K562 (cell line): ENCODE measurements around the gene HSF2BP. TPM values are rescaled to one million over a fixed set of nuclear protein-coding genes. Genes with fewer than 3 reads are reported as not detected.
A peak's percentile ranks its signal among the peaks of the same experiment; 100 is the strongest.

Experiments used
- ATAC-seq: fragments of 200-7000 bp; cut with Tn5 transposase; 3 replicates; pipeline ENCODE4 v1.9.1; 2020; ENCODE audit warnings: moderate library complexity
- BruUV-seq: library from RNA; stranded (reverse); fragments of 400-500 nt; replicated peaks from 2 replicates; lab custom pipeline; 2021; lab: Mats Ljungman, UMichigan
- CTCF ChIA-PET: fragments of 300-600 bp; formaldehyde crosslinking; extraction: SDS; loops from one replicate; lab custom pipeline; 2021; ENCODE audit warnings: low intra/inter-chr PET ratio; lab: Yijun Ruan, JAX
- POLR2A ChIA-PET: fragments of 300-600, 350-650 bp; sonication (Branson Sonifier 250); formaldehyde crosslinking; extraction: SDS; loops from one replicate; lab custom pipeline; 2021; ENCODE audit warnings: antibody characterized with exemption, inconsistent platforms; lab: Yijun Ruan, JAX
- DNase-seq, 4 experiments: peaks; one replicate each; pipeline versions ENCODE4 v3.0.0 to v3.0.0-alpha.2; 2011 to 2018; ENCODE audit warnings: low spot score in 3 of 4, mixed read lengths in 3 of 4; ENCODE audit errors: extremely low read depth in 1 of 4
- FAIRE-seq: peaks from 2 replicates; lab custom pipeline; 2011; peaks lifted over from hg19 to GRCh38; lab: Jason Lieb, UNC
- H2AFZ ChIP-seq: 2 replicates; pipeline ENCODE4 v1.6.0; 2011; ENCODE audit warnings: low read depth, low read length, control low read depth, inconsistent platforms
- H3K27ac ChIP-seq: fragments of 200-600 bp; 3 replicates; pipeline ENCODE4 v1.8.0; 2011; ENCODE audit warnings: low read depth, mild to moderate bottlenecking, control low read depth, inconsistent platforms, low read length, moderate library complexity, mixed read lengths; ENCODE audit errors: extremely low read depth
- H3K27me3 ChIP-seq, 2 experiments: fragments of 300-600 bp in 1 of 2; 2 replicates in 1 of 2; 3 replicates in 1 of 2; pipeline versions ENCODE4 v1.6.0 to v1.8.0; 2011; ENCODE audit warnings: inconsistent platforms in 2 of 2, low read length in 2 of 2, mild to moderate bottlenecking in 1 of 2, mixed read lengths in 1 of 2, moderate library complexity in 1 of 2; ENCODE audit not compliant: control insufficient read depth in 2 of 2, insufficient read depth in 2 of 2
- H3K36me3 ChIP-seq: fragments of 300-600 bp; 3 replicates; pipeline ENCODE4 v1.8.0; 2011; ENCODE audit warnings: mild to moderate bottlenecking, low read length, inconsistent platforms; ENCODE audit not compliant: control insufficient read depth, insufficient read depth
- H3K4me1 ChIP-seq, 2 experiments: fragments of 200-600 bp in 1 of 2; replicated peaks in 1 of 2; 2 replicates in 1 of 2; 3 replicates in 1 of 2; pipeline versions ENCODE4 v1.5.1 to v1.8.0; 2011; ENCODE audit warnings: inconsistent platforms in 2 of 2, low read length in 2 of 2, mild to moderate bottlenecking in 1 of 2, mixed read lengths in 1 of 2, moderate library complexity in 1 of 2; ENCODE audit not compliant: control insufficient read depth in 2 of 2, insufficient read depth in 2 of 2
- H3K4me2 ChIP-seq: 2 replicates; pipeline ENCODE4 v1.6.1; 2011; ENCODE audit warnings: low read length, control low read depth, inconsistent platforms, mixed read lengths; ENCODE audit not compliant: insufficient read depth
- H3K4me3 ChIP-seq: fragments of 200-600 bp; sonication (generic), shearing (Covaris generic); 2 replicates; pipeline ENCODE4 v1.5.1; 2016; ENCODE audit warnings: control low read depth, inconsistent platforms
- H3K79me2 ChIP-seq: fragments of 200-600 bp; 3 replicates; pipeline ENCODE4 v1.8.0; 2011; ENCODE audit warnings: low read length, inconsistent platforms; ENCODE audit not compliant: control insufficient read depth, insufficient read depth
- H3K9ac ChIP-seq, 2 experiments: 2 replicates each; pipeline versions ENCODE4 v1.6.0 to v1.6.1; 2011; ENCODE audit warnings: low read depth in 2 of 2, low read length in 2 of 2, control low read depth in 1 of 2, inconsistent platforms in 1 of 2, mild to moderate bottlenecking in 1 of 2, mixed read lengths in 1 of 2; ENCODE audit not compliant: insufficient read depth in 1 of 2
- H3K9me1 ChIP-seq: one replicate; pipeline ENCODE4 v1.6.0; 2011; ENCODE audit warnings: inconsistent platforms, mild to moderate bottlenecking, low read length, moderate library complexity; ENCODE audit not compliant: control insufficient read depth, insufficient read depth
- H3K9me3 ChIP-seq: replicated peaks from 2 replicates; pipeline ENCODE4 v1.5.1; 2011; ENCODE audit warnings: low read depth, low read length, inconsistent platforms; ENCODE audit not compliant: control insufficient read depth, insufficient read depth
- H4K20me1 ChIP-seq: replicated peaks from 2 replicates; pipeline ENCODE4 v1.6.1; 2011; ENCODE audit warnings: low read length, inconsistent platforms, mixed read lengths; ENCODE audit not compliant: control insufficient read depth, insufficient read depth
- FOXK2 ChIP-seq, 2 experiments: fragments of 450-650 bp; IDR thresholded peaks in 1 of 2; conservative IDR thresholded peaks in 1 of 2; 2 replicates each; pipeline ENCODE4 v1.6.1; 2016; ENCODE audit warnings: low read depth in 2 of 2, mild to moderate bottlenecking in 1 of 2
- POLR2G ChIP-seq: fragments of 200-400 bp; formaldehyde crosslinking; IDR thresholded peaks from 2 replicates; pipeline ENCODE4 v1.6.1; 2017; ENCODE audit warnings: low read depth, mild to moderate bottlenecking, antibody characterized with exemption, low read length, moderate library complexity
- PURB ChIP-seq: sonication (generic); formaldehyde crosslinking; IDR thresholded peaks from 2 replicates; pipeline ENCODE4 v1.9.0; 2021; ENCODE audit warnings: low read depth, mild to moderate bottlenecking, missing genetic modification reagents
- RBM14 ChIP-seq: fragments of 200-400 bp; formaldehyde crosslinking; IDR thresholded peaks from 2 replicates; pipeline ENCODE4 v1.6.1; 2018; ENCODE audit warnings: low read depth, mild to moderate bottlenecking, low read length, moderate library complexity, borderline replicate concordance; ENCODE audit not compliant: insufficient read depth
- RREB1 ChIP-seq: fragments of 250-450 bp; sonication (Bioruptor Pico); IDR thresholded peaks from 2 replicates; pipeline ENCODE4 v1.4.0; 2020
- SMARCA4 ChIP-seq: fragments of 450-650 bp; IDR thresholded peaks from 2 replicates; pipeline ENCODE4 v1.6.1; 2016
- ZC3H8 ChIP-seq: fragments of 450-650 bp; IDR thresholded peaks from 2 replicates; pipeline ENCODE4 v1.6.1; 2017
- ZNF140 ChIP-seq: fragments of 250-450 bp; sonication (Bioruptor Pico); IDR thresholded peaks from 2 replicates; pipeline ENCODE4 v1.8.0; 2021; ENCODE audit warnings: moderate library complexity, mild to moderate bottlenecking, inconsistent platforms
- WGBS: fragments of 100-300 bp; shearing (Covaris generic); methylation state at CpG from one replicate; pipeline ENCODE4 v1.1.6; 2016; ENCODE audit warnings: low coverage, mixed read lengths; ENCODE audit not compliant: insufficient coverage; ENCODE audit errors: missing lambda C conversion rate; 5-methylcytosine and 5-hydroxymethylcytosine counted together
- in situ Hi-C: fragments of 300-500 bp; cut with MboI; formaldehyde crosslinking; loops from 4 replicates; pipeline ENCODE4 v1.15.0; 2018; ENCODE audit warnings: inconsistent platforms, mixed read lengths
- intact Hi-C: fragments of 100-400 bp; cut with micrococcal nuclease; formaldehyde crosslinking; loops from 2 replicates; pipeline ENCODE4 v1.14.2; 2022
- polyA plus RNA-seq, 8 experiments: library from polyadenylated mRNA; depleted of rRNA in 4 of 8; stranded (reverse) in 5 of 8; unstranded in 3 of 8; fragments of >200 nt; fragmentation: Nextera tagmentation in 2 of 8; fragmentation: Illumina TruSeq in 1 of 8; extraction: Ambion mirVana in 2 of 8; extraction: Trizol in 1 of 8; gene quantifications; 2 replicates each; pipeline versions ENCODE4 v1.2.1 to v1.2.3, GENCODE V29; 2011 to 2014; ENCODE audit warnings: inconsistent platforms in 1 of 8, missing spikeins in 1 of 8
- total RNA-seq, 7 experiments: library from RNA; depleted of rRNA in 6 of 7; stranded (reverse); fragments of >200 nt in 6 of 7; fragmentation: Illumina TruSeq in 2 of 7; extraction: Trizol in 2 of 7; gene quantifications; 2 replicates each; pipeline versions ENCODE4 v1.2.1 to v1.2.3, GENCODE V29; 2011 to 2021; ENCODE audit warnings: low replicate concordance in 1 of 7

HSF2BP gene
- total and polyA plus RNA-seq, 9 of the 15 experiments (the other 6 are each of a cell fraction or from before 2014, with no cell fraction given), result 0.04 to 0.57 (median 0.20) TPM; not detected in 2

- H3K9me1 ChIP-seq, result no peaks in the 10 kb centered on the region
- H3K27ac ChIP-seq, result no peak overlapping the region
- TF ChIP-seq SMARCA4 (no peak), POLR2G (0 out of 2 replicates have a peak, but pooled peaks have one; percentile 20)
- no peaks in the 10 kb centered on the region for H3K79me2 ChIP-seq
- intact Hi-C loops (no loop called here), in situ Hi-C loops (no loop called here)
- WGBS, result 86% methylated on average over 8 of the region's 8 CpGs
- no peaks in the 10 kb centered on the region for H3K9me3 ChIP-seq
- no peak overlapping the region for H3K4me2 ChIP-seq
- H4K20me1 ChIP-seq, result no peaks in the 10 kb centered on the region
- DNase-seq, result no peak
- BruUV-seq, result no TSS peak
- peaks cover 5 to 20% of the 10 kb centered on the region in 2 experiments; a peak in 3 of 5 replicates for H3K4me1 ChIP-seq
- H3K4me3 ChIP-seq, result no peak overlapping the region
- H2AFZ ChIP-seq, result no peak overlapping the region
- H3K9ac ChIP-seq, result no peak overlapping the region; a peak in 1 of 4 replicates
- ChIA-PET POLR2A (interaction anchor here (0.6 to 0.7 kb wide), 3 partner anchors 11 to 89 kb away, joined by 3 to 6 read pairs (median 5); no protein-coding TSS in a partner anchor), CTCF (no interaction called here)
- H3K36me3 ChIP-seq, result peaks cover 88% of the 10 kb centered on the region
- FAIRE-seq, result no peak
- H3K27me3 ChIP-seq, result no peaks in the 10 kb centered on the region
- no peak for ATAC-seq
Observed at GRCh38 chr21:43692949-43693348, 33.7 kb upstream of the HSF2BP start.

- in situ Hi-C loops (no loop called here), intact Hi-C loops (no loop called here)
- Histone ChIP-seq H3K4me1 (peaks cover 0 to 24% of the 10 kb centered on the region in 2 experiments; a peak in 1 of 5 replicates), H3K9ac (no peak overlapping the region), H2AFZ (no peak overlapping the region), H3K27ac (no peak overlapping the region), H3K79me2 (no peaks in the 10 kb centered on the region), H4K20me1 (no peaks in the 10 kb centered on the region), H3K4me3 (no peak overlapping the region), H3K36me3 (peaks cover 97% of the 10 kb centered on the region), H3K27me3 (no peaks in the 10 kb centered on the region), H3K9me3 (no peaks in the 10 kb centered on the region), H3K4me2 (no peak overlapping the region), H3K9me1 (no peaks in the 10 kb centered on the region)
- ATAC-seq (no peak), FAIRE-seq (no peak), DNase-seq (no peak)
- no TSS peak for BruUV-seq
- CTCF ChIA-PET, result no interaction called here
- POLR2A ChIA-PET, result interaction anchor here (0.6 to 1.1 kb wide), 2 partner anchors 134 to 281 kb away, joined by 3 read pairs; no protein-coding TSS in a partner anchor
- WGBS, result 93% methylated on average over 8 of the region's 10 CpGs
- TF ChIP-seq ZC3H8, result no peak
- TF ChIP-seq ZNF140 (CRISPR knock-in tag), result no peak
- no peak for TF ChIP-seq RREB1 (CRISPR knock-in tag)
- TF ChIP-seq FOXK2 (conservative IDR thresholded peaks at IDR 0.05 in 1 of 2, IDR thresholded peaks at IDR 0.05 in 1 of 2; ENCODE audit: low read depth in 2 of 2), result no peak
- TF ChIP-seq PURB (CRISPR knock-in tag), result no peak
- TF ChIP-seq RBM14, result no peak
Observed at GRCh38 chr21:43691801-43692200, 32.5 kb upstream of the HSF2BP start.
